ENCODE measurements around the gene GBF1. TPM values are rescaled to one million over a fixed set of nuclear protein-coding genes. Genes with fewer than 3 reads are reported as not detected.

The GBF1 gene
- total and polyA plus RNA-seq, 10 of the 15 experiments (the other 5 are each of a cell fraction or from before 2014, with no cell fraction given) = 0.82 to 42.0 (median 21.8) TPM

- peak; percentile 69 for TF ChIP-seq SPI1 (IDR thresholded peaks at IDR 0.05; ENCODE audit: borderline replicate concordance, insufficient read depth, low read depth, low read length)
- TF ChIP-seq ZNF207 (IDR thresholded peaks at IDR 0.05; ENCODE audit: borderline replicate concordance) = peak; percentile 95; the same call in 1 of the 2 replicates
- peak; percentile 96; the same call in 1 of the 2 replicates for TF ChIP-seq CBFB (IDR thresholded peaks at IDR 0.05; ENCODE audit: low read depth)
- TF ChIP-seq FOS (IDR thresholded peaks at IDR 0.05; ENCODE audit: borderline replicate concordance, extremely low read depth, insufficient read length) = peak; percentile 16
- TF ChIP-seq, protein P1, sequence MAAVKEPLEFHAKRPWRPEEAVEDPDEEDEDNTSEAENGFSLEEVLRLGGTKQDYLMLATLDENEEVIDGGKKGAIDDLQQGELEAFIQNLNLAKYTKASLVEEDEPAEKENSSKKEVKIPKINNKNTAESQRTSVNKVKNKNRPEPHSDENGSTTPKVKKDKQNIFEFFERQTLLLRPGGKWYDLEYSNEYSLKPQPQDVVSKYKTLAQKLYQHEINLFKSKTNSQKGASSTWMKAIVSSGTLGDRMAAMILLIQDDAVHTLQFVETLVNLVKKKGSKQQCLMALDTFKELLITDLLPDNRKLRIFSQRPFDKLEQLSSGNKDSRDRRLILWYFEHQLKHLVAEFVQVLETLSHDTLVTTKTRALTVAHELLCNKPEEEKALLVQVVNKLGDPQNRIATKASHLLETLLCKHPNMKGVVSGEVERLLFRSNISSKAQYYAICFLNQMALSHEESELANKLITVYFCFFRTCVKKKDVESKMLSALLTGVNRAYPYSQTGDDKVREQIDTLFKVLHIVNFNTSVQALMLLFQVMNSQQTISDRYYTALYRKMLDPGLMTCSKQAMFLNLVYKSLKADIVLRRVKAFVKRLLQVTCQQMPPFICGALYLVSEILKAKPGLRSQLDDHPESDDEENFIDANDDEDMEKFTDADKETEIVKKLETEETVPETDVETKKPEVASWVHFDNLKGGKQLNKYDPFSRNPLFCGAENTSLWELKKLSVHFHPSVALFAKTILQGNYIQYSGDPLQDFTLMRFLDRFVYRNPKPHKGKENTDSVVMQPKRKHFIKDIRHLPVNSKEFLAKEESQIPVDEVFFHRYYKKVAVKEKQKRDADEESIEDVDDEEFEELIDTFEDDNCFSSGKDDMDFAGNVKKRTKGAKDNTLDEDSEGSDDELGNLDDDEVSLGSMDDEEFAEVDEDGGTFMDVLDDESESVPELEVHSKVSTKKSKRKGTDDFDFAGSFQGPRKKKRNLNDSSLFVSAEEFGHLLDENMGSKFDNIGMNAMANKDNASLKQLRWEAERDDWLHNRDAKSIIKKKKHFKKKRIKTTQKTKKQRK (IDR thresholded peaks at IDR 0.05; ENCODE audit: low read depth, low read length) = no peak
- TF ChIP-seq RUNX3 (IDR thresholded peaks at IDR 0.05; ENCODE audit: low read length) = no peak
- peak; percentile 89; the same call in 1 of the 2 replicates for TF ChIP-seq DPF2 (IDR thresholded peaks at IDR 0.05)
- TF ChIP-seq RB1 (IDR thresholded peaks at IDR 0.05; ENCODE audit: borderline replicate concordance) = peak; percentile 93; the same call in 1 of the 2 replicates
- no peak for TF ChIP-seq ATF2 (IDR thresholded peaks at IDR 0.05; ENCODE audit: low read length)
- peak; percentile 70 for TF ChIP-seq SP1 (IDR thresholded peaks at IDR 0.05; ENCODE audit: low read depth, low read length)
Measured at GRCh38 chr10:102394079-102394800, 148.9 kb downstream of the GBF1 start (continued).

Measured in GM12878 (cell line).